Spleen (tissue), 7 donors: ENCODE measurements around the gene NPTX1.

ENCODE experiments used
- CTCF ChIP-seq, 11 experiments: fragments of 200-600 bp in 7 of 11; fragments of 450-650 bp in 4 of 11; sonication (generic) in 4 of 11; IDR thresholded peaks in 8 of 11; conservative IDR thresholded peaks in 3 of 11; 1 replicate in 7 of 11; 2 replicates in 4 of 11; pipeline versions ENCODE4 v1.4.0 to v1.8.0; 2016 to 2021; ENCODE audit warnings: antibody characterized with exemption in 11 of 11, inconsistent platforms in 4 of 11, mild to moderate bottlenecking in 1 of 11
- POLR2A ChIP-seq, 3 donors: fragments of 450-650 bp; IDR thresholded peaks; one replicate each; pipeline ENCODE4 v1.5.1; 2017; ENCODE audit warnings: antibody characterized with exemption in 3 of 3, mild to moderate bottlenecking in 1 of 3
- donor health status: DM: no; HTN: no; CAD: no; lungs with moderate emphysema.
- donor health status: DM: no; HTN: no; CAD: no.
- donor health status: DM: no; HTN: no; CAD: no.

GRCh38 chr17:80422276-80422675 lies 54.1 kb downstream of the NPTX1 start:
- TF ChIP-seq CTCF (IDR thresholded peaks at IDR 0.05 in 8 of 11, conservative IDR thresholded peaks at IDR 0.05 in 3 of 11) = no peak
- no peak for TF ChIP-seq POLR2A (IDR thresholded peaks at IDR 0.05)
